ENCODE results near the gene SAP25. TPM values are rescaled to one million over a fixed set of nuclear protein-coding genes. Genes with fewer than 3 reads are reported as not detected.

The SAP25 gene
- total and polyA plus RNA-seq, 2 donors = 2.5 TPM; not detected in 1

DNA sequence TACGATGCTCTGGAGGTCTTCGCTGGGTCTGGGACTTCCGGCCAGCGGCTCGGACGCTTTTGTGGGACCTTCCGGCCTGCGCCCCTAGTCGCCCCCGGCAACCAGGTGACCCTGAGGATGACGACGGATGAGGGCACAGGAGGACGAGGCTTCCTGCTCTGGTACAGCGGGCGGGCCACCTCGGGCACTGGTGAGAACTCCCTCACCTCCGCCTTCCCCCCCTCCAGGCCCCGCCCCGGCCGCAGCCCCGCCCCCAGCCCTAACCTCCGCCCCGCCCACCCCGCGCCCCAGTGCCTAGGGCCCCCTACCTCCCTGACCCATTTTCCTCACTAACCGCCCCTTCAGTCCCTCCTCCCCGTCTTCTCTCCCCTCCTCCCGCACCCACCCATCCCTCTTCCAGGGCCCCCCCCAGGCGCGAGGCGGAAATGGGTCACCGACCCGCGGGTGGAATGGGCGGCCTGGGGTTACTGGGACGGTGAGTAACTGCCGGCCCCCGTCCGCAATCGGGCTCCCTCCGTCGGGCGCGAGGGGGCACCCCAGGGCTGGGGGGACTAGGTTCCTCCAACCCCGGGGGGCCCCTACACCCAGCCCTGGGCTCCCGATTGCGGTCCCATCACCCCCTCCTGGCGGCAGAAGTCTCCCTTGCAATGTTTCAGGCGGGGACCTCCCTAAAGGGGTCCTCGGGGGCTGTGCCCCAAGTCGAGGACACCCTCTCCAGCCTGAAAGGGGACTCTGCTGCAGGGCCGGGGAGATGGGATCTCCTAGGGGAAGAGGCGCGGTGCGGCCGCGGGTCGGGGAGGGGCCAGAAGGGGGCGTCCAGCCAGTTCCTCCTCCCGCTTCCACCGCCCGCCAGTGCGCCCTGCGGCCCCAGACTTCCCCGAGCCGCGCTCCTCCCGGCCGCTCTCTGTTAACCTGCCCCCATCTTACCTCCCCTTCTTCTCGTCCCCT, 30.6 kb upstream of the SAP25 start:
- no peaks in the 10 kb centered on the region for H3K4me1 ChIP-seq (ENCODE audit: insufficient read depth)
- WGBS = 1% methylated on average over 70 of the region's 70 CpGs
- peak overlapping the region; percentile 59 for H3K27ac ChIP-seq (ENCODE audit: low read depth)
- peak overlapping the region; percentile 57 for H3K4me3 ChIP-seq (ENCODE audit: low read depth, low read length)
- no peak for DNase-seq (ENCODE audit: extremely low spot score)
- no peaks in the 10 kb centered on the region for H3K36me3 ChIP-seq (ENCODE audit: insufficient read depth)

DNA sequence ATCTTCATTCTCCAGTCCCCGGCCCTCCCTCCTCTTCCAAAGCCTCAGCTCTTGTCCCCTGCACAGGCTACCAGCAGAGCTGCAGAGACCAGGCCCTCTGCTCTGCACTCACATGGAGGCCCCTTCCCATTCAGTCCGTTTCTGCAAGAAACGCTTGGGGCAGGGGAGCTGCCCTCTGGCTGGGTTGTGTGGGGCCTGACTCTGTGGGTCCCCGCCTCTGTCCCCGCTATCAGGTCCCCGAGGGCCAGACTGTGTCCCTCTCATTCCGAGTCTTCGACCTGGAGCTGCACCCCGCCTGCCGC, 30.0 kb upstream of the SAP25 start:
- 14% methylated on average over 10 of the region's 10 CpGs for WGBS
- DNase-seq (ENCODE audit: extremely low spot score) = no peak
- peak overlapping the region; percentile 59 for H3K27ac ChIP-seq (ENCODE audit: low read depth)
- H3K4me3 ChIP-seq (ENCODE audit: low read depth, low read length) = peak overlapping the region; percentile 57
- no peaks in the 10 kb centered on the region for H3K36me3 ChIP-seq (ENCODE audit: insufficient read depth)
- H3K4me1 ChIP-seq (ENCODE audit: insufficient read depth) = no peaks in the 10 kb centered on the region

GRCh38 chr7:100602889-100603725, 29.4 kb upstream of the SAP25 start:
- WGBS = 25% methylated on average over 21 of the region's 21 CpGs
- no peak for DNase-seq (ENCODE audit: extremely low spot score)

DNA sequence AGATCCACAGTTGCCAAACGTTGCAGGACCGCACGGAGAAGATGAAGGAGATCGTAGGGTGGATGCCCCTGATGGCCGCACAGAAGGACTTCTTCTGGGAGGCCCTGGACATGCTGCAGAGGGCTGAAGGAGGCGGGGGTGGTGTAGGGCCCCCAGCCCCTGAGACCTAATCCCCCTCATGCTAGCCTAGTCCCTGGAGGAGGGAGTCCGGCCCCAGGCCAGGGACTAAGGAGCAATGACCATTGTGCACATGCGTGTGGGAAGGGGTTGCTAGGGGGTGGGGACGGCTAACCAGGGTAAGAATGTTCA, 27.0 kb upstream of the SAP25 start:
- no peaks in the 10 kb centered on the region for H3K36me3 ChIP-seq (ENCODE audit: insufficient read depth)
- no peaks in the 10 kb centered on the region for H3K4me1 ChIP-seq (ENCODE audit: insufficient read depth)
- no peak overlapping the region for H3K4me3 ChIP-seq (ENCODE audit: low read depth, low read length)
- no peak overlapping the region for H3K27ac ChIP-seq (ENCODE audit: low read depth)
- 83% methylated on average over 9 of the region's 9 CpGs for WGBS
- no peak for DNase-seq (ENCODE audit: extremely low spot score)

More at GRCh38 chr7:100602889-100603725, 29.4 kb upstream of the SAP25 start:
- no peaks in the 10 kb centered on the region for H3K36me3 ChIP-seq (ENCODE audit: insufficient read depth)
- H3K4me3 ChIP-seq (ENCODE audit: low read depth, low read length) = peak overlapping the region; percentile 57
- H3K4me1 ChIP-seq (ENCODE audit: insufficient read depth) = no peaks in the 10 kb centered on the region
- H3K27ac ChIP-seq (ENCODE audit: low read depth) = no peak overlapping the region

- Histone ChIP-seq H3K4me1 (ENCODE audit: insufficient read depth) (no peaks in the 10 kb centered on the region), H3K4me3 (ENCODE audit: low read depth, low read length) (no peak overlapping the region), H3K27ac (ENCODE audit: low read depth) (no peak overlapping the region), H3K36me3 (ENCODE audit: insufficient read depth) (no peaks in the 10 kb centered on the region)
- DNase-seq (ENCODE audit: extremely low spot score) = no peak
- 77% methylated on average over 18 of the region's 18 CpGs for WGBS
These were observed 26.4 kb upstream of the SAP25 start for GRCh38 chr7:100599911-100600729.

DNA sequence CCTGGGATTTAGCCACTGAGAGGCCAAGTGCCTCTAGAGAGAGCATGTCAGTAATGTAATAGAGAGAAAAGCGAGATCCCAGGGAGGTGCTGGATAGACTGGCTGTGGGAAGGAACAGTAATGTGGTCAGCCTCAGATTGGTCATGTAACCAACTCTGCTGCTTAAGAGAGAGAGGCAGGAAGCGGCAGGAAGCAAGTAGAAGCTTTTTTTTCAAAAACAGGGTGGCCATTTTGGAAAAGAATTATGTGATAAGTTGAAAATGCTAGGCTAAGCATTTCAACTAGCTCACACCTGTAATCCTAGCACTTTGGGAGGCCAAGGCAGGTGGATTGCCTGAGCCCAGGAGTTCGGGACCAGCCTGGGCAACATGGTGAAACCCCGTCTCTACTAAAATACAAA, 24.7 kb upstream of the SAP25 start:
- Histone ChIP-seq H3K4me1 (ENCODE audit: insufficient read depth) (no peaks in the 10 kb centered on the region), H3K36me3 (ENCODE audit: insufficient read depth) (no peaks in the 10 kb centered on the region), H3K4me3 (ENCODE audit: low read depth, low read length) (no peak overlapping the region), H3K27ac (ENCODE audit: low read depth) (no peak overlapping the region)
- WGBS = 91% methylated on average over 4 of the region's 4 CpGs
- no peak for DNase-seq (ENCODE audit: extremely low spot score)

- Histone ChIP-seq H3K4me3 (ENCODE audit: low read depth, low read length) (no peak overlapping the region), H3K36me3 (ENCODE audit: insufficient read depth) (no peaks in the 10 kb centered on the region), H3K4me1 (ENCODE audit: insufficient read depth) (no peaks in the 10 kb centered on the region), H3K27ac (ENCODE audit: low read depth) (no peak overlapping the region)
- no peak for DNase-seq (ENCODE audit: extremely low spot score)
- 98% methylated on average over 7 of the region's 7 CpGs for WGBS
These were observed 21.5 kb upstream of the SAP25 start for GRCh38 chr7:100595188-100595587.

- DNase-seq (ENCODE audit: extremely low spot score) = no peak
- H3K36me3 ChIP-seq (ENCODE audit: insufficient read depth) = no peaks in the 10 kb centered on the region
- H3K4me1 ChIP-seq (ENCODE audit: insufficient read depth) = no peaks in the 10 kb centered on the region
- WGBS = 95% methylated on average over 17 of the region's 17 CpGs
- H3K27ac ChIP-seq (ENCODE audit: low read depth) = no peak overlapping the region
- no peak overlapping the region for H3K4me3 ChIP-seq (ENCODE audit: low read depth, low read length)
These were observed 17.9 kb upstream of the SAP25 start for GRCh38 chr7:100591596-100591995.

GRCh38 chr7:100590077-100590737, 16.5 kb upstream of the SAP25 start:
- H3K4me1 ChIP-seq (ENCODE audit: insufficient read depth) = no peaks in the 10 kb centered on the region
- DNase-seq (ENCODE audit: extremely low spot score) = no peak
- H3K27ac ChIP-seq (ENCODE audit: low read depth) = no peak overlapping the region
- no peaks in the 10 kb centered on the region for H3K36me3 ChIP-seq (ENCODE audit: insufficient read depth)
- no peak overlapping the region for H3K4me3 ChIP-seq (ENCODE audit: low read depth, low read length)
- WGBS = 29% methylated on average over 20 of the region's 20 CpGs

DNA sequence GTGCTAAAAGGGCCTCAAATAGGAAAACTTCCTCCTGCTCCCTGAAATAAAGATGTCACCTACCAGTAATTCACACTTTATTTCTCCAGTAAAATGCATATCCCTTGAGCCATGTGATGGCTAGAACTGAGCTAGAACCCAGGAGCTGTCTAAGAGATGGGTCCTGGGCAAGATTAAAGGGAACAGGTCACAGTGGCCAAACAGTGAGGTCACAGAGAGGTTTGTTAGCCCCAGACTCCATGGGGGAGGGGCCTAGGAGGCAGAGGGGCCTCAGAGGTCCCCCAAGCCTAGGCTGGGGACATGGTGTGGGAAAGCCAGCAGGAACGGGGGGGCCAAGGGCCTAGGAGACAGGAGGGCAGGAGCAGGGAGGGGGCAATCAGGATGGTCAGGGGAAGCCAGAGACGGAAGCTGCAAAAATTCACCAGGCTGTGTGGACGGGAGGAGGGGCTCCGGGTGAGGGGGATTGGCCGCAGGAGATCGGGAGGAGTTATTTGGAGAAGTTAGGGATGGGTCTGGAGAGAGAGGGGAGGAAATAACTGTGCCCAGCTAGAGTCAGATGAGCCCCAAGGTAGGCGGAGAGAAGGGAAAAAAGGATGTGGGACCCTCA, 15.7 kb upstream of the SAP25 start:
- Histone ChIP-seq H3K4me1 (ENCODE audit: insufficient read depth) (no peaks in the 10 kb centered on the region), H3K4me3 (ENCODE audit: low read depth, low read length) (no peak overlapping the region), H3K27ac (ENCODE audit: low read depth) (no peak overlapping the region), H3K36me3 (ENCODE audit: insufficient read depth) (no peaks in the 10 kb centered on the region)
- WGBS = 33% methylated on average over 7 of the region's 7 CpGs
- no peak for DNase-seq (ENCODE audit: extremely low spot score)

- Histone ChIP-seq H3K4me1 (ENCODE audit: insufficient read depth) (no peaks in the 10 kb centered on the region), H3K27ac (ENCODE audit: low read depth) (no peak overlapping the region), H3K36me3 (ENCODE audit: insufficient read depth) (no peaks in the 10 kb centered on the region), H3K4me3 (ENCODE audit: low read depth, low read length) (no peak overlapping the region)
- 87% methylated on average over 1 of the region's 1 CpG for WGBS
- no peak for DNase-seq (ENCODE audit: extremely low spot score)
These were observed 14.7 kb upstream of the SAP25 start for GRCh38 chr7:100588438-100588837.

- Histone ChIP-seq H3K27ac (ENCODE audit: low read depth) (peak within 1 kb of the TSS; percentile 94), H3K4me3 (ENCODE audit: low read depth, low read length) (peak within 1 kb of the TSS; percentile 90), H3K4me1 (ENCODE audit: insufficient read depth) (no peaks in the 10 kb centered on the region), H3K36me3 (ENCODE audit: insufficient read depth) (no peaks in the 10 kb centered on the region)
- WGBS = under 1% methylated on average over 53 of the region's 53 CpGs
- peak; percentile 99 for DNase-seq (ENCODE audit: extremely low spot score)
These were observed 12.7 kb upstream of the SAP25 start, which contains the start of gene FBXO24 for GRCh38 chr7:100586266-100587025. TSS of gene FBXO24 (plus strand) at chr7:100586328. CDS start at chr7:100586626, 298 bp downstream.
